K562 (cell line): ENCODE data around the gene DUSP28. TPM values are rescaled to one million over a fixed set of nuclear protein-coding genes. Genes with fewer than 3 reads are reported as not detected.
A peak's percentile ranks its signal among the peaks of the same experiment; 100 is the strongest.

Source experiments
- HDAC1 ChIP-seq, 2 experiments: fragments of 450-650 bp; IDR thresholded peaks; 2 replicates each; pipeline ENCODE4 v1.6.1; 2016 to 2017; ENCODE audit warnings: inconsistent platforms in 1 of 2, mild to moderate bottlenecking in 1 of 2, moderate library complexity in 1 of 2
- HLTF ChIP-seq: fragments of 450-650 bp; IDR thresholded peaks from 2 replicates; pipeline ENCODE4 v1.6.1; 2016
- JUND ChIP-seq, 2 experiments: IDR thresholded peaks; 2 replicates in 1 of 2; 3 replicates in 1 of 2; pipeline ENCODE4 v1.6.1; 2011; ENCODE audit warnings: borderline replicate concordance in 2 of 2, low read depth in 2 of 2, low read length in 2 of 2, improper control_type of control experiment in 1 of 2, missing biosample characterization in 1 of 2, missing genetic modification characterization in 1 of 2, missing genetic modification reagents in 1 of 2
- SMAD2 ChIP-seq: fragments of 150-350 bp; IDR thresholded peaks from 2 replicates; pipeline ENCODE4 v1.6.1; 2014; ENCODE audit warnings: low read depth, mild to moderate bottlenecking, low read length
- SPI1 ChIP-seq: IDR thresholded peaks from 2 replicates; pipeline ENCODE4 v1.6.1; 2011; ENCODE audit warnings: low read depth, low read length, control low read depth, borderline replicate concordance
- TGIF2 ChIP-seq: sonication (generic); formaldehyde crosslinking; IDR thresholded peaks from 2 replicates; pipeline ENCODE4 v1.8.1; 2022; ENCODE audit warnings: mild to moderate bottlenecking, missing genetic modification reagents, moderate library complexity
- TRIM28 ChIP-seq: fragments of 450-650 bp; IDR thresholded peaks from 2 replicates; pipeline ENCODE4 v1.6.1; 2017
- ZNF586 ChIP-seq: fragments of 450-650 bp; formaldehyde crosslinking; conservative IDR thresholded peaks from 2 replicates; pipeline ENCODE4 v1.4.0; 2020; ENCODE audit warnings: mild to moderate bottlenecking, moderate library complexity
- ZNF75A ChIP-seq: fragments of 450-650 bp; formaldehyde crosslinking; IDR thresholded peaks from 2 replicates; pipeline ENCODE4 v1.4.0; 2020; ENCODE audit warnings: mild to moderate bottlenecking
- polyA plus RNA-seq, 8 experiments: library from polyadenylated mRNA; depleted of rRNA in 4 of 8; stranded (reverse) in 5 of 8; unstranded in 3 of 8; fragments of >200 nt; fragmentation: Nextera tagmentation in 2 of 8; fragmentation: Illumina TruSeq in 1 of 8; extraction: Ambion mirVana in 2 of 8; extraction: Trizol in 1 of 8; gene quantifications; 2 replicates each; pipeline versions ENCODE4 v1.2.1 to v1.2.3, GENCODE V29; 2011 to 2014; ENCODE audit warnings: inconsistent platforms in 1 of 8, missing spikeins in 1 of 8
- total RNA-seq, 7 experiments: library from RNA; depleted of rRNA in 6 of 7; stranded (reverse); fragments of >200 nt in 6 of 7; fragmentation: Illumina TruSeq in 2 of 7; extraction: Trizol in 2 of 7; gene quantifications; 2 replicates each; pipeline versions ENCODE4 v1.2.1 to v1.2.3, GENCODE V29; 2011 to 2021; ENCODE audit warnings: low replicate concordance in 1 of 7
- TF ChIP-seq, protein P1 (sequence below): fragments of 450-650 bp; IDR thresholded peaks from 2 replicates; pipeline ENCODE4 v1.6.1; 2016; ENCODE audit warnings: mild to moderate bottlenecking, moderate library complexity
- TF ChIP-seq, protein P2 (sequence below): sonication (generic); formaldehyde crosslinking; IDR thresholded peaks from 2 replicates; pipeline ENCODE4 v1.8.0; 2022; ENCODE audit warnings: mild to moderate bottlenecking, missing genetic modification reagents

DUSP28 gene
- total and polyA plus RNA-seq, 9 of the 15 experiments (the other 6 are each of a cell fraction or from before 2014, with no cell fraction given) = 2.8 to 8.1 (median 4.2) TPM

DNA sequence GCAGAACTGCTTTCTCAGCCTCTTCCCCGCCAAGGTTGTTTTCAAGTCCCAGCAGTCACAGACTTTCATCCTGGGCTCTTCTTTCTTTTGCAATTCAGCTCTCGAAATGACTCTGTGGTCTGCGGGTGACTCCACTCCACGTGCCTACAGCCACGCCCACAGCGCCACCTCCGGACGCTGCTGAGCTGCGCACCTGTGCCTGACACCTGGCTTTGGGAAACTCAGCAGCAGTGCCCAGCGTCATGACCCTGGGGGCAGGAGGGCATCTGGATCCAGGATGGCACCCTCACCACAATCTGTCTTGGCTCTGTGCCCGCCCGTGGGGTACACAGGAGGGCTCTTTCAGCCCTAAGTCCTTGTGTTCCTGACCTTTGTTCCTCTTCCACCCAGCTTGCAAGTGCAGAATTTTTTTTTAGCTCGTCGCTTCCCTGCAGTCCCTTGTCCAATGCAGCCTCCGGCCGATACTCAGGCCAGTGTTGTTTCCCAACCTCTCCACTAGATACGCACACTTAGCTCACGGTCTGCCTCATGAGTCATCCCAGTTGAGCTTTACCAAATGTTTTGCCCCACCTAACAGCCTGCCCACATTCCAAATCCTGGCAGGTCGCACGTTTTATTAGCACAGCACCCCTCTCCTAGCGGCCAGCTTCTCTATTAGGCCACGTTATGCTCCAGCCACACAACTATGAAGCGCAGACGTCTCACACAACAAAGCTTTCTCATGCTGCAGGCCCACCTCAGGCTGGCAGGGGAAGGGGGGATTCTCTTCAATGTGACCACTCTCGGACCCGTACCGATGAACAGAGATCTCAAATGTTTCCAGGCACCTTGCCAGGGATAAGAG is 19.8 kb downstream of the DUSP28 start (continued):
- TF ChIP-seq, protein P1, sequence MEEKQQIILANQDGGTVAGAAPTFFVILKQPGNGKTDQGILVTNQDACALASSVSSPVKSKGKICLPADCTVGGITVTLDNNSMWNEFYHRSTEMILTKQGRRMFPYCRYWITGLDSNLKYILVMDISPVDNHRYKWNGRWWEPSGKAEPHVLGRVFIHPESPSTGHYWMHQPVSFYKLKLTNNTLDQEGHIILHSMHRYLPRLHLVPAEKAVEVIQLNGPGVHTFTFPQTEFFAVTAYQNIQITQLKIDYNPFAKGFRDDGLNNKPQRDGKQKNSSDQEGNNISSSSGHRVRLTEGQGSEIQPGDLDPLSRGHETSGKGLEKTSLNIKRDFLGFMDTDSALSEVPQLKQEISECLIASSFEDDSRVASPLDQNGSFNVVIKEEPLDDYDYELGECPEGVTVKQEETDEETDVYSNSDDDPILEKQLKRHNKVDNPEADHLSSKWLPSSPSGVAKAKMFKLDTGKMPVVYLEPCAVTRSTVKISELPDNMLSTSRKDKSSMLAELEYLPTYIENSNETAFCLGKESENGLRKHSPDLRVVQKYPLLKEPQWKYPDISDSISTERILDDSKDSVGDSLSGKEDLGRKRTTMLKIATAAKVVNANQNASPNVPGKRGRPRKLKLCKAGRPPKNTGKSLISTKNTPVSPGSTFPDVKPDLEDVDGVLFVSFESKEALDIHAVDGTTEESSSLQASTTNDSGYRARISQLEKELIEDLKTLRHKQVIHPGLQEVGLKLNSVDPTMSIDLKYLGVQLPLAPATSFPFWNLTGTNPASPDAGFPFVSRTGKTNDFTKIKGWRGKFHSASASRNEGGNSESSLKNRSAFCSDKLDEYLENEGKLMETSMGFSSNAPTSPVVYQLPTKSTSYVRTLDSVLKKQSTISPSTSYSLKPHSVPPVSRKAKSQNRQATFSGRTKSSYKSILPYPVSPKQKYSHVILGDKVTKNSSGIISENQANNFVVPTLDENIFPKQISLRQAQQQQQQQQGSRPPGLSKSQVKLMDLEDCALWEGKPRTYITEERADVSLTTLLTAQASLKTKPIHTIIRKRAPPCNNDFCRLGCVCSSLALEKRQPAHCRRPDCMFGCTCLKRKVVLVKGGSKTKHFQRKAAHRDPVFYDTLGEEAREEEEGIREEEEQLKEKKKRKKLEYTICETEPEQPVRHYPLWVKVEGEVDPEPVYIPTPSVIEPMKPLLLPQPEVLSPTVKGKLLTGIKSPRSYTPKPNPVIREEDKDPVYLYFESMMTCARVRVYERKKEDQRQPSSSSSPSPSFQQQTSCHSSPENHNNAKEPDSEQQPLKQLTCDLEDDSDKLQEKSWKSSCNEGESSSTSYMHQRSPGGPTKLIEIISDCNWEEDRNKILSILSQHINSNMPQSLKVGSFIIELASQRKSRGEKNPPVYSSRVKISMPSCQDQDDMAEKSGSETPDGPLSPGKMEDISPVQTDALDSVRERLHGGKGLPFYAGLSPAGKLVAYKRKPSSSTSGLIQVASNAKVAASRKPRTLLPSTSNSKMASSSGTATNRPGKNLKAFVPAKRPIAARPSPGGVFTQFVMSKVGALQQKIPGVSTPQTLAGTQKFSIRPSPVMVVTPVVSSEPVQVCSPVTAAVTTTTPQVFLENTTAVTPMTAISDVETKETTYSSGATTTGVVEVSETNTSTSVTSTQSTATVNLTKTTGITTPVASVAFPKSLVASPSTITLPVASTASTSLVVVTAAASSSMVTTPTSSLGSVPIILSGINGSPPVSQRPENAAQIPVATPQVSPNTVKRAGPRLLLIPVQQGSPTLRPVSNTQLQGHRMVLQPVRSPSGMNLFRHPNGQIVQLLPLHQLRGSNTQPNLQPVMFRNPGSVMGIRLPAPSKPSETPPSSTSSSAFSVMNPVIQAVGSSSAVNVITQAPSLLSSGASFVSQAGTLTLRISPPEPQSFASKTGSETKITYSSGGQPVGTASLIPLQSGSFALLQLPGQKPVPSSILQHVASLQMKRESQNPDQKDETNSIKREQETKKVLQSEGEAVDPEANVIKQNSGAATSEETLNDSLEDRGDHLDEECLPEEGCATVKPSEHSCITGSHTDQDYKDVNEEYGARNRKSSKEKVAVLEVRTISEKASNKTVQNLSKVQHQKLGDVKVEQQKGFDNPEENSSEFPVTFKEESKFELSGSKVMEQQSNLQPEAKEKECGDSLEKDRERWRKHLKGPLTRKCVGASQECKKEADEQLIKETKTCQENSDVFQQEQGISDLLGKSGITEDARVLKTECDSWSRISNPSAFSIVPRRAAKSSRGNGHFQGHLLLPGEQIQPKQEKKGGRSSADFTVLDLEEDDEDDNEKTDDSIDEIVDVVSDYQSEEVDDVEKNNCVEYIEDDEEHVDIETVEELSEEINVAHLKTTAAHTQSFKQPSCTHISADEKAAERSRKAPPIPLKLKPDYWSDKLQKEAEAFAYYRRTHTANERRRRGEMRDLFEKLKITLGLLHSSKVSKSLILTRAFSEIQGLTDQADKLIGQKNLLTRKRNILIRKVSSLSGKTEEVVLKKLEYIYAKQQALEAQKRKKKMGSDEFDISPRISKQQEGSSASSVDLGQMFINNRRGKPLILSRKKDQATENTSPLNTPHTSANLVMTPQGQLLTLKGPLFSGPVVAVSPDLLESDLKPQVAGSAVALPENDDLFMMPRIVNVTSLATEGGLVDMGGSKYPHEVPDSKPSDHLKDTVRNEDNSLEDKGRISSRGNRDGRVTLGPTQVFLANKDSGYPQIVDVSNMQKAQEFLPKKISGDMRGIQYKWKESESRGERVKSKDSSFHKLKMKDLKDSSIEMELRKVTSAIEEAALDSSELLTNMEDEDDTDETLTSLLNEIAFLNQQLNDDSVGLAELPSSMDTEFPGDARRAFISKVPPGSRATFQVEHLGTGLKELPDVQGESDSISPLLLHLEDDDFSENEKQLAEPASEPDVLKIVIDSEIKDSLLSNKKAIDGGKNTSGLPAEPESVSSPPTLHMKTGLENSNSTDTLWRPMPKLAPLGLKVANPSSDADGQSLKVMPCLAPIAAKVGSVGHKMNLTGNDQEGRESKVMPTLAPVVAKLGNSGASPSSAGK = peak; percentile 71
- TF ChIP-seq, protein P2, sequence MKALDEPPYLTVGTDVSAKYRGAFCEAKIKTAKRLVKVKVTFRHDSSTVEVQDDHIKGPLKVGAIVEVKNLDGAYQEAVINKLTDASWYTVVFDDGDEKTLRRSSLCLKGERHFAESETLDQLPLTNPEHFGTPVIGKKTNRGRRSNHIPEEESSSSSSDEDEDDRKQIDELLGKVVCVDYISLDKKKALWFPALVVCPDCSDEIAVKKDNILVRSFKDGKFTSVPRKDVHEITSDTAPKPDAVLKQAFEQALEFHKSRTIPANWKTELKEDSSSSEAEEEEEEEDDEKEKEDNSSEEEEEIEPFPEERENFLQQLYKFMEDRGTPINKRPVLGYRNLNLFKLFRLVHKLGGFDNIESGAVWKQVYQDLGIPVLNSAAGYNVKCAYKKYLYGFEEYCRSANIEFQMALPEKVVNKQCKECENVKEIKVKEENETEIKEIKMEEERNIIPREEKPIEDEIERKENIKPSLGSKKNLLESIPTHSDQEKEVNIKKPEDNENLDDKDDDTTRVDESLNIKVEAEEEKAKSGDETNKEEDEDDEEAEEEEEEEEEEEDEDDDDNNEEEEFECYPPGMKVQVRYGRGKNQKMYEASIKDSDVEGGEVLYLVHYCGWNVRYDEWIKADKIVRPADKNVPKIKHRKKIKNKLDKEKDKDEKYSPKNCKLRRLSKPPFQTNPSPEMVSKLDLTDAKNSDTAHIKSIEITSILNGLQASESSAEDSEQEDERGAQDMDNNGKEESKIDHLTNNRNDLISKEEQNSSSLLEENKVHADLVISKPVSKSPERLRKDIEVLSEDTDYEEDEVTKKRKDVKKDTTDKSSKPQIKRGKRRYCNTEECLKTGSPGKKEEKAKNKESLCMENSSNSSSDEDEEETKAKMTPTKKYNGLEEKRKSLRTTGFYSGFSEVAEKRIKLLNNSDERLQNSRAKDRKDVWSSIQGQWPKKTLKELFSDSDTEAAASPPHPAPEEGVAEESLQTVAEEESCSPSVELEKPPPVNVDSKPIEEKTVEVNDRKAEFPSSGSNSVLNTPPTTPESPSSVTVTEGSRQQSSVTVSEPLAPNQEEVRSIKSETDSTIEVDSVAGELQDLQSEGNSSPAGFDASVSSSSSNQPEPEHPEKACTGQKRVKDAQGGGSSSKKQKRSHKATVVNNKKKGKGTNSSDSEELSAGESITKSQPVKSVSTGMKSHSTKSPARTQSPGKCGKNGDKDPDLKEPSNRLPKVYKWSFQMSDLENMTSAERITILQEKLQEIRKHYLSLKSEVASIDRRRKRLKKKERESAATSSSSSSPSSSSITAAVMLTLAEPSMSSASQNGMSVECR (CRISPR knock-in tag) = peak; percentile 63; the same call in 1 of the 2 replicates
- TF ChIP-seq ZNF75A (CRISPR knock-in tag) = no peak
- no peak for TF ChIP-seq TGIF2 (CRISPR knock-in tag)
- no peak for TF ChIP-seq SPI1
- no peak for TF ChIP-seq ZNF586 (CRISPR knock-in tag)
- no peak for TF ChIP-seq HLTF
- peak; percentile 66; the same call in 1 of the 2 replicates for TF ChIP-seq JUND (IDR thresholded peaks at IDR 0.05; ENCODE audit: borderline replicate concordance, low read depth, low read length)
- peak; percentile 28; the same call in 1 of the 3 replicates for TF ChIP-seq JUND (tag; IDR thresholded peaks at IDR 0.05; ENCODE audit: borderline replicate concordance, low read depth, low read length)
- TF ChIP-seq TRIM28 = no peak
- TF ChIP-seq HDAC1 (IDR thresholded peaks at IDR 0.05) = peak in 1 of 2 experiments; percentile 34; a peak in 1 of 4 replicates
- TF ChIP-seq SMAD2 = no peak
